GM12878 (cell line): ENCODE data around the gene RPE65.

Source experiments
- CREM ChIP-seq: IDR thresholded peaks from 2 replicates; pipeline ENCODE4 v1.6.1; 2014; ENCODE audit warnings: antibody characterized with exemption, low read depth
- FOXK2 ChIP-seq: fragments of 450-650 bp; IDR thresholded peaks from 2 replicates; pipeline ENCODE4 v1.6.1; 2017; ENCODE audit warnings: mild to moderate bottlenecking, moderate library complexity
- IKZF1 ChIP-seq: fragments of 450-650 bp; conservative IDR thresholded peaks from 2 replicates; pipeline ENCODE4 v1.6.1; 2017; ENCODE audit warnings: antibody characterized with exemption, mild to moderate bottlenecking
- PAX8 ChIP-seq: fragments of 450-650 bp; IDR thresholded peaks from 2 replicates; pipeline ENCODE4 v1.6.1; 2017; ENCODE audit warnings: mild to moderate bottlenecking, moderate library complexity
- POLR2A ChIP-seq: IDR thresholded peaks from 2 replicates; pipeline ENCODE4 v1.6.1; 2011; ENCODE audit warnings: low read depth, mild to moderate bottlenecking, low read length
- SMC3 ChIP-seq: IDR thresholded peaks from 2 replicates; pipeline ENCODE4 v1.6.1; 2011; ENCODE audit warnings: low read length, improper control_type of control experiment, borderline replicate concordance
- TBL1XR1 ChIP-seq: IDR thresholded peaks from 2 replicates; pipeline ENCODE4 v1.6.1; 2012; ENCODE audit warnings: low read depth, low read length, improper control_type of control experiment
- TF ChIP-seq, protein P1 (sequence below), 3 experiments: IDR thresholded peaks in 2 of 3; conservative IDR thresholded peaks in 1 of 3; 2 replicates each; pipeline ENCODE4 v1.5.1; 2011; ENCODE audit warnings: low read depth in 3 of 3, low read length in 3 of 3, mild to moderate bottlenecking in 3 of 3, control low read depth in 2 of 3, moderate library complexity in 2 of 3, inconsistent platforms in 1 of 3, mixed read lengths in 1 of 3; ENCODE audit not compliant: control insufficient read depth in 2 of 3, insufficient read depth in 1 of 3; ENCODE audit errors: extremely low read depth in 1 of 3
- TF ChIP-seq, protein P2 (sequence below): fragments of 450-650 bp; IDR thresholded peaks from 2 replicates; pipeline ENCODE4 v1.6.1; 2017; ENCODE audit warnings: antibody characterized with exemption, mild to moderate bottlenecking, moderate library complexity
- TF ChIP-seq, protein P3 (sequence below): IDR thresholded peaks from 2 replicates; pipeline ENCODE4 v1.6.1; 2012; ENCODE audit warnings: mild to moderate bottlenecking, low read depth, low read length
- TF ChIP-seq, protein P4 (sequence below): fragments of 450-650 bp; formaldehyde crosslinking; IDR thresholded peaks from 2 replicates; pipeline ENCODE4 v1.4.0; 2020; ENCODE audit warnings: mild to moderate bottlenecking, moderate library complexity
- TF ChIP-seq, protein P5 (sequence below): fragments of 450-650 bp; IDR thresholded peaks from 2 replicates; pipeline ENCODE4 v1.6.1; 2017; ENCODE audit warnings: mild to moderate bottlenecking

DNA sequence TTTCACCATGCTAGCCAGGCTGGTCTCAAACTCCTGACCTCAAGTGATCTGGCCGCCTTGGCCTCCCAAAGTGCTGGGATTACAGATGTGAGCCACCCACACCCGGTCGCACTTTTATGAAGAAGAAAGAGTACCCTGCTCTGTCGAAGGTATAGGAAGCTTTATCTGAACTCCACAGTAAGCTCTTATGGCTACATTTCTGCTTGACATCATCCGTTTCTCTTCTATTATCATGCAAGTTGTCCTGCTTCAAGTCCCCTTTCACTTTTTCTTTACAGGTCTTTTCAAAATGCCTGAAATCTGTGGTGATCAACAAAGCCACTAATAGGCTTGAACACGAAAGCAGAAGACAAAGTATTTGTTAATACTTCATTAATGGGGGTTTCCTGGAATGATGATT is 4.0 kb downstream of the RPE65 start:
- TF ChIP-seq POLR2A, result no peak
- TF ChIP-seq, protein P1, sequence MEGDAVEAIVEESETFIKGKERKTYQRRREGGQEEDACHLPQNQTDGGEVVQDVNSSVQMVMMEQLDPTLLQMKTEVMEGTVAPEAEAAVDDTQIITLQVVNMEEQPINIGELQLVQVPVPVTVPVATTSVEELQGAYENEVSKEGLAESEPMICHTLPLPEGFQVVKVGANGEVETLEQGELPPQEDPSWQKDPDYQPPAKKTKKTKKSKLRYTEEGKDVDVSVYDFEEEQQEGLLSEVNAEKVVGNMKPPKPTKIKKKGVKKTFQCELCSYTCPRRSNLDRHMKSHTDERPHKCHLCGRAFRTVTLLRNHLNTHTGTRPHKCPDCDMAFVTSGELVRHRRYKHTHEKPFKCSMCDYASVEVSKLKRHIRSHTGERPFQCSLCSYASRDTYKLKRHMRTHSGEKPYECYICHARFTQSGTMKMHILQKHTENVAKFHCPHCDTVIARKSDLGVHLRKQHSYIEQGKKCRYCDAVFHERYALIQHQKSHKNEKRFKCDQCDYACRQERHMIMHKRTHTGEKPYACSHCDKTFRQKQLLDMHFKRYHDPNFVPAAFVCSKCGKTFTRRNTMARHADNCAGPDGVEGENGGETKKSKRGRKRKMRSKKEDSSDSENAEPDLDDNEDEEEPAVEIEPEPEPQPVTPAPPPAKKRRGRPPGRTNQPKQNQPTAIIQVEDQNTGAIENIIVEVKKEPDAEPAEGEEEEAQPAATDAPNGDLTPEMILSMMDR (IDR thresholded peaks at IDR 0.05 in 2 of 3, conservative IDR thresholded peaks at IDR 0.05 in 1 of 3; ENCODE audit: control insufficient read depth in 2 of 3, extremely low read depth in 1 of 3, insufficient read depth in 1 of 3, low read depth in 3 of 3, low read length in 3 of 3), result no peak
- TF ChIP-seq, protein P2, sequence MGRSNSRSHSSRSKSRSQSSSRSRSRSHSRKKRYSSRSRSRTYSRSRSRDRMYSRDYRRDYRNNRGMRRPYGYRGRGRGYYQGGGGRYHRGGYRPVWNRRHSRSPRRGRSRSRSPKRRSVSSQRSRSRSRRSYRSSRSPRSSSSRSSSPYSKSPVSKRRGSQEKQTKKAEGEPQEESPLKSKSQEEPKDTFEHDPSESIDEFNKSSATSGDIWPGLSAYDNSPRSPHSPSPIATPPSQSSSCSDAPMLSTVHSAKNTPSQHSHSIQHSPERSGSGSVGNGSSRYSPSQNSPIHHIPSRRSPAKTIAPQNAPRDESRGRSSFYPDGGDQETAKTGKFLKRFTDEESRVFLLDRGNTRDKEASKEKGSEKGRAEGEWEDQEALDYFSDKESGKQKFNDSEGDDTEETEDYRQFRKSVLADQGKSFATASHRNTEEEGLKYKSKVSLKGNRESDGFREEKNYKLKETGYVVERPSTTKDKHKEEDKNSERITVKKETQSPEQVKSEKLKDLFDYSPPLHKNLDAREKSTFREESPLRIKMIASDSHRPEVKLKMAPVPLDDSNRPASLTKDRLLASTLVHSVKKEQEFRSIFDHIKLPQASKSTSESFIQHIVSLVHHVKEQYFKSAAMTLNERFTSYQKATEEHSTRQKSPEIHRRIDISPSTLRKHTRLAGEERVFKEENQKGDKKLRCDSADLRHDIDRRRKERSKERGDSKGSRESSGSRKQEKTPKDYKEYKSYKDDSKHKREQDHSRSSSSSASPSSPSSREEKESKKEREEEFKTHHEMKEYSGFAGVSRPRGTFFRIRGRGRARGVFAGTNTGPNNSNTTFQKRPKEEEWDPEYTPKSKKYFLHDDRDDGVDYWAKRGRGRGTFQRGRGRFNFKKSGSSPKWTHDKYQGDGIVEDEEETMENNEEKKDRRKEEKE, result no peak
- TF ChIP-seq PAX8, result no peak
- TF ChIP-seq CREM, result no peak
- no peak for TF ChIP-seq FOXK2
- no peak for TF ChIP-seq TBL1XR1
- TF ChIP-seq, protein P3, sequence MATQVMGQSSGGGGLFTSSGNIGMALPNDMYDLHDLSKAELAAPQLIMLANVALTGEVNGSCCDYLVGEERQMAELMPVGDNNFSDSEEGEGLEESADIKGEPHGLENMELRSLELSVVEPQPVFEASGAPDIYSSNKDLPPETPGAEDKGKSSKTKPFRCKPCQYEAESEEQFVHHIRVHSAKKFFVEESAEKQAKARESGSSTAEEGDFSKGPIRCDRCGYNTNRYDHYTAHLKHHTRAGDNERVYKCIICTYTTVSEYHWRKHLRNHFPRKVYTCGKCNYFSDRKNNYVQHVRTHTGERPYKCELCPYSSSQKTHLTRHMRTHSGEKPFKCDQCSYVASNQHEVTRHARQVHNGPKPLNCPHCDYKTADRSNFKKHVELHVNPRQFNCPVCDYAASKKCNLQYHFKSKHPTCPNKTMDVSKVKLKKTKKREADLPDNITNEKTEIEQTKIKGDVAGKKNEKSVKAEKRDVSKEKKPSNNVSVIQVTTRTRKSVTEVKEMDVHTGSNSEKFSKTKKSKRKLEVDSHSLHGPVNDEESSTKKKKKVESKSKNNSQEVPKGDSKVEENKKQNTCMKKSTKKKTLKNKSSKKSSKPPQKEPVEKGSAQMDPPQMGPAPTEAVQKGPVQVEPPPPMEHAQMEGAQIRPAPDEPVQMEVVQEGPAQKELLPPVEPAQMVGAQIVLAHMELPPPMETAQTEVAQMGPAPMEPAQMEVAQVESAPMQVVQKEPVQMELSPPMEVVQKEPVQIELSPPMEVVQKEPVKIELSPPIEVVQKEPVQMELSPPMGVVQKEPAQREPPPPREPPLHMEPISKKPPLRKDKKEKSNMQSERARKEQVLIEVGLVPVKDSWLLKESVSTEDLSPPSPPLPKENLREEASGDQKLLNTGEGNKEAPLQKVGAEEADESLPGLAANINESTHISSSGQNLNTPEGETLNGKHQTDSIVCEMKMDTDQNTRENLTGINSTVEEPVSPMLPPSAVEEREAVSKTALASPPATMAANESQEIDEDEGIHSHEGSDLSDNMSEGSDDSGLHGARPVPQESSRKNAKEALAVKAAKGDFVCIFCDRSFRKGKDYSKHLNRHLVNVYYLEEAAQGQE, result no peak
- TF ChIP-seq, protein P4, sequence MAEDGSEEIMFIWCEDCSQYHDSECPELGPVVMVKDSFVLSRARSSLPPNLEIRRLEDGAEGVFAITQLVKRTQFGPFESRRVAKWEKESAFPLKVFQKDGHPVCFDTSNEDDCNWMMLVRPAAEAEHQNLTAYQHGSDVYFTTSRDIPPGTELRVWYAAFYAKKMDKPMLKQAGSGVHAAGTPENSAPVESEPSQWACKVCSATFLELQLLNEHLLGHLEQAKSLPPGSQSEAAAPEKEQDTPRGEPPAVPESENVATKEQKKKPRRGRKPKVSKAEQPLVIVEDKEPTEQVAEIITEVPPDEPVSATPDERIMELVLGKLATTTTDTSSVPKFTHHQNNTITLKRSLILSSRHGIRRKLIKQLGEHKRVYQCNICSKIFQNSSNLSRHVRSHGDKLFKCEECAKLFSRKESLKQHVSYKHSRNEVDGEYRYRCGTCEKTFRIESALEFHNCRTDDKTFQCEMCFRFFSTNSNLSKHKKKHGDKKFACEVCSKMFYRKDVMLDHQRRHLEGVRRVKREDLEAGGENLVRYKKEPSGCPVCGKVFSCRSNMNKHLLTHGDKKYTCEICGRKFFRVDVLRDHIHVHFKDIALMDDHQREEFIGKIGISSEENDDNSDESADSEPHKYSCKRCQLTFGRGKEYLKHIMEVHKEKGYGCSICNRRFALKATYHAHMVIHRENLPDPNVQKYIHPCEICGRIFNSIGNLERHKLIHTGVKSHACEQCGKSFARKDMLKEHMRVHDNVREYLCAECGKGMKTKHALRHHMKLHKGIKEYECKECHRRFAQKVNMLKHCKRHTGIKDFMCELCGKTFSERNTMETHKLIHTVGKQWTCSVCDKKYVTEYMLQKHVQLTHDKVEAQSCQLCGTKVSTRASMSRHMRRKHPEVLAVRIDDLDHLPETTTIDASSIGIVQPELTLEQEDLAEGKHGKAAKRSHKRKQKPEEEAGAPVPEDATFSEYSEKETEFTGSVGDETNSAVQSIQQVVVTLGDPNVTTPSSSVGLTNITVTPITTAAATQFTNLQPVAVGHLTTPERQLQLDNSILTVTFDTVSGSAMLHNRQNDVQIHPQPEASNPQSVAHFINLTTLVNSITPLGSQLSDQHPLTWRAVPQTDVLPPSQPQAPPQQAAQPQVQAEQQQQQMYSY, result no peak
- TF ChIP-seq, protein P5, sequence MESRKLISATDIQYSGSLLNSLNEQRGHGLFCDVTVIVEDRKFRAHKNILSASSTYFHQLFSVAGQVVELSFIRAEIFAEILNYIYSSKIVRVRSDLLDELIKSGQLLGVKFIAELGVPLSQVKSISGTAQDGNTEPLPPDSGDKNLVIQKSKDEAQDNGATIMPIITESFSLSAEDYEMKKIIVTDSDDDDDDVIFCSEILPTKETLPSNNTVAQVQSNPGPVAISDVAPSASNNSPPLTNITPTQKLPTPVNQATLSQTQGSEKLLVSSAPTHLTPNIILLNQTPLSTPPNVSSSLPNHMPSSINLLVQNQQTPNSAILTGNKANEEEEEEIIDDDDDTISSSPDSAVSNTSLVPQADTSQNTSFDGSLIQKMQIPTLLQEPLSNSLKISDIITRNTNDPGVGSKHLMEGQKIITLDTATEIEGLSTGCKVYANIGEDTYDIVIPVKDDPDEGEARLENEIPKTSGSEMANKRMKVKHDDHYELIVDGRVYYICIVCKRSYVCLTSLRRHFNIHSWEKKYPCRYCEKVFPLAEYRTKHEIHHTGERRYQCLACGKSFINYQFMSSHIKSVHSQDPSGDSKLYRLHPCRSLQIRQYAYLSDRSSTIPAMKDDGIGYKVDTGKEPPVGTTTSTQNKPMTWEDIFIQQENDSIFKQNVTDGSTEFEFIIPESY, result no peak
- no peak for TF ChIP-seq IKZF1
- no peak for TF ChIP-seq SMC3
